Hematopoietic multipotent progenitor cell treated with erythropoietin and hydrocortisone succinate and interleukin-3 and kit ligand, for 6 days (in vitro differentiated cells): ENCODE results near the gene KRT86.

Experiments
- DNase-seq: peaks from one replicate; pipeline ENCODE4 v3.0.0-alpha.2; 2015

The KRT86 gene

GRCh38 chr12:52274521-52275120 lies at the start of gene KRT86:
TSS of gene KRT86 (plus strand) at chr12:52274645. CDS start at chr12:52301917, 27,272 bp downstream.
- no peak for DNase-seq

GRCh38 chr12:52225752-52226151 lies 48.7 kb upstream of the KRT86 start:
- no peak for DNase-seq

- DNase-seq = no peak
Observed at GRCh38 chr12:52226446-52226845, 48.0 kb upstream of the KRT86 start.

DNA sequence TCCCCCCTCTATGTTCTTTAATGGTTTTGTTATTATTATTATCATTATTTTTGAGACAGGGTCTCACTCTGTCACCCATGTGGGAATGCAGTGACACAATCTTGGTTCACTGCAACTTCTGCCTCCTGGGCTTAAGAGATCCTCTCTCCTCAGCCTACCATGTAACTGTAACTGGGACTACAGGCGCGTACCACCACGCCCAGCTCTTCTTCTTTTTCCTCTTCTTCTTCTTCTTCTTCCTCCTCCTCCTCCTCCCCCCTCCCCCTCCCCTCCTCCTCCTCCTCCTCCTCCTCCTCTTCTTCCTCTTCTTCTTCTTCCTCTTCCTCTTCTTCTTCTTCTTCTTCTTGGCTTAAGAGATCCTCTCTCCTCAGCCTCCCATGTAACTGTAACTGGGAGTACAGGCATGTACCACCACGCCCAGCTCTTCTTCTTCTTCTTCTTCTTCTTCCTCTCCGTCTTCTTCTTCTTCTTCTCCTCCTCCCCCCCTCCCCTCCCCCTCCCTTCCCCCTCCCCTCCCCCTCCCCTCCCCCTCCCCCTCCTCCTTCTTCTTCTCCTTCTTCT lies 46.8 kb upstream of the KRT86 start:
- no peak for DNase-seq

GRCh38 chr12:52228366-52228765 lies 46.1 kb upstream of the KRT86 start:
- no peak for DNase-seq

DNA sequence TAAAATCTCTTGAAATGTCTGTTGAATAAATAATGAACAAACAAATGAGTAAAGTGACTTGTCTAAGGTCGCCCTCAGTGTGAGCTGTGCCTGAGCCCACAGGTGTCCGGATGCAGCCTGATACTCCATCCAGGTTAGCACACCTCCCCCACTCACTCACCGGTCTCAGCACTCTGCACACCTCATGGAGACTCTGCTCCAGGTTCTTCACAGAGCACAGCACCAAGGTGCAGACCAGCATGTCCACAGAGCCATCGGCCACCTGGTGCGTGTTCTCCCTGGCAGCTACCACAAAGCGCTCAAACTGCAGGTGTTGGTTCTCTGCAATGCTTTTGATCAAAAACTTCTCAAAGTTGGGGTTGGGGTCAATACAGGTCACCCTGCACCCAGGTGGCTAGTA lies 45.5 kb upstream of the KRT86 start:
- DNase-seq = no peak

GRCh38 chr12:52229836-52230343 lies 44.6 kb upstream of the KRT86 start:
- no peak for DNase-seq

GRCh38 chr12:52230364-52231281 lies 43.8 kb upstream of the KRT86 start:
- DNase-seq = no peak

GRCh38 chr12:52231305-52232202 lies 42.9 kb upstream of the KRT86 start:
- no peak for DNase-seq

DNA sequence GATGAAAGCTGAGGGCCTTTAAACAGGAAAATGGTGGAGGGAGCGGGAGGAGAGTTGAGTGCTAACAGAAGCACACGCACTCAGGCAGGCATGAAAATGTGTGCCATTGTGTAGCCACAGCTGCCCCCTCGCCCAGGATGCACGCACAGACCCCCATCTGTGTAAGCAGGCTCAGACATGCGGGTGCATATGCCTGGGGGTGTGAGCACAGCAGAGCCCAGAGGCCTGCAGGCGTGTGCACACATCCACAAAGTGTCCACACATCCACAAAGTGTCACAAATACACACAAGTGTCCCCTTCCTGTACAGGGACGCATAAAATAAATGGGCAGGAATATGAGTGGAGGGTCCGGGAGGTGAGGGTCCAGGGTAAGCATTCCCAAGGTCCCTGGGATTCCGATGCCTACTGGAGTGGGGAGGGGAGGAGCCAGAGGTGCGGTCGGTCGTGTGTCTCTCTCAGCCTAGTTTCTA lies 42.2 kb upstream of the KRT86 start:
- no peak for DNase-seq

DNA sequence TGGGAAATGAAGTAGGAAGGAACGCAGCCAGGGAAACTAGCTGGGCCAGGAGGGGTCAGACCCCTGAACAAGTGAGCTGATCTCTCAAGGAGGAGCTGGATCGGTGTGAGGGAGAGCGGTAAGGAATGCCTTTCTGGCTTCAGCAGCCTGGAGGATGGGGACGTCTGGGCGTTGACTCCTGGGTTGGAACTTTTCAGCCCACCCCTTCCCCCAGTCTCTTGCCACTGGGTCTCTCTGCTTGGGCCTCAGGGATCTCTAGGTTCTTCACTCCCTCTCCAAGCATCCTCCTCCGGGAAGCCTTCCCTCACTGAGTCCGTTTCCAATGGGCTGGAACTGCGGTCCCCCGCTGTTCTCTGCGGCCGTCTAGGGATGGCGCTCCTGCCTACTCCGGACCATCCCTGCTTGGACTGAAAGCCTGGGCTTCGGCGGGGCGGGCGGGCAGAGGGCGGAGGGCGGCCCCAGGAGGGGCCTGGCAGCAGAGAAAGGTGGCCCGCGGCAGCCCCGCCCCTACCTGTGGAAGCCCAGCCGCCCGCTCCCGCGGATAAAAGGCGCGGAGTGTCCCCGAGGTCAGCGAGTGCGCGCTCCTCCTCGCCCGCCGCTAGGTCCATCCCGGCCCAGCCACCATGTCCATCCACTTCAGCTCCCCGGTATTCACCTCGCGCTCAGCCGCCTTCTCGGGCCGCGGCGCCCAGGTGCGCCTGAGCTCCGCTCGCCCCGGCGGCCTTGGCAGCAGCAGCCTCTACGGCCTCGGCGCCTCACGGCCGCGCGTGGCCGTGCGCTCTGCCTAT lies 41.6 kb upstream of the KRT86 start, which contains the start of gene KRT7:
Gene KRT7 (plus strand): TSS at position 570 of the 788 bp plus-strand sequence. CDS start 54 bp downstream, at position 624.
- DNase-seq = no peak

DNA sequence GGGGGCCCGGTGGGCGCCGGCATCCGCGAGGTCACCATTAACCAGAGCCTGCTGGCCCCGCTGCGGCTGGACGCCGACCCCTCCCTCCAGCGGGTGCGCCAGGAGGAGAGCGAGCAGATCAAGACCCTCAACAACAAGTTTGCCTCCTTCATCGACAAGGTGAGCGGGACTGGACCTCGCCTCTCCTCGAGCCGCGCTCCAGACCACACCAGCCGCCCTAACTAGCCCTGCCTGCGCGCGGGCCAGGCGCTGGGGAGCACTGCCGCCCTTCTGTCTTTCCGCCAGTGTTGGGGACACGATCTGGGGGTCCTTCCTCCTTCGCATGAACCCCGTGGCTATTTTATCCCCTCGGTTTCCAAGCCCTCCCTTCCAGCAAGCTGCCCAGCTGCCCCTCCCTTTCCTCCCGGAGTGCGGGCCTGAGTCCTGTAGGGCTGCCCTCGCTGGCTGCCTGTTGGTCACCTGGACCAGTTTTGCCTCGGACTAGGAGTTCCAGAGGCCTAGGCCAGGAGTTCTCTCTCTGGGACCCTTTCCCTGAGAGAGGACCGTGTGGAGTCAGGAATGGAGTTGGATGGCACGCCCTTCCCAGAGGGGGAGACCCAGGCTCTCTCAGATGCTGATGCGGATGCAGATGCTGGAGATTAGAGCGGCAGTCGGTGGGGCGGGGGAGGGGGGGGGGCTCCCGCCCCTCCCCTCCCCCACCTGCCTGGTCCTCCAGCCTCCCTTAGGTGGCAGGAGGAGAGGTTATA lies 40.8 kb upstream of the KRT86 start:
- no peak for DNase-seq

DNA sequence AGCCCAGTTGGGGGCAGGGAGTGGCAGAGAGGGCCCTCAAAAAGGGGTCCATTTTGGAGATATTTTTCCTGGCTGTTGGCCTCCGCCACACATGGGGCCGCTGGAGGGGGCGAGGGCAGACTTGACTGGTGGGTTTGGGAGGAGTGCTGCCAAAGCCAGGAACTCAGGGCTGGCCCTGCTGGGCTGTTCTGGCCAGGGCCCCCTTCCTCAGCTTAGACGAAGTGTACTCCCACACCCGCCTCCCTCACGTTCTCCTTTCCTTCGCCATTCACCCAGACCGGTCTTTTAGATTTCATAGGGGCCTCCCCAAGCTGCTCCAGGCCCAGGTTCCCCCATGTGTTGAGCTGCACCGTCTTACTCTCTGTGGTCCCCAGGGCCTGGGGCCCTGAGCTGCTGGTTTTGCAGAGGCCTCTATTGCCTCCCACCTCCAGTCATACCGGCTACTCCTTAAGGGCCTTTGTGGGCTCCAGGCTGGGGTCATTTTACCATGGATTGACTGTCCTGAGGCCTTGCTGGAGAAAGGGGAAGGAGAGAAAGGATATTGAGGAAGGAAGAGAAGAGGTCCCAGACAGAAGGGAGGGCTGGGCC lies 40.1 kb upstream of the KRT86 start:
- DNase-seq = no peak

DNA sequence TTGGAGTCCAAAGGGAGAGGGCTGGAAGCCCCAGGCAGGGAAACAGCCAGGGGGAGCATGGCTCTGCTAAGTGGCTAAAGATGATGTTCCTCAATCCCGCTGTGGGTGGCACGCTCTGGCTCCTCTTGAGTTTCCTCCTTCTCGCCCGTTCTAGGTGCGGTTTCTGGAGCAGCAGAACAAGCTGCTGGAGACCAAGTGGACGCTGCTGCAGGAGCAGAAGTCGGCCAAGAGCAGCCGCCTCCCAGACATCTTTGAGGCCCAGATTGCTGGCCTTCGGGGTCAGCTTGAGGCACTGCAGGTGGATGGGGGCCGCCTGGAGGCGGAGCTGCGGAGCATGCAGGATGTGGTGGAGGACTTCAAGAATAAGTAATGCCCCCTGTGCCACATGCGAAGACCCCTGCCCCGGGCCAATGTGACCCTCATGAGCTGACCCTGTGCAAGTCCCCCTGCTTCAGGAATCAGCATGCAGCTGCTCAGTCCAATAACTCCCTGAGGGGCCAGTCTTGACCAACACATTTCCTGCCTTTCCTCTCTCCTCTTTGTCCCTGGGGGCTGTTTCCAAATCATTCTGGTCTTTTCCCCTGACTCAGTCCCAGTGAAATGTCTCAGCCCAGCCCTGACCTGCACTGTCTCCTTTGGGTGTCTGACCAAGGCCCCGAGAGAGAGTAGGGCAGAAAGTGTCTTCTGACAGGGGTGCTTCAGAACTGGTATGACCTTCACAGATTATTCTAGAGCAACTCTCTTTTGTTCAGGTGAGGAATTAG lies 39.3 kb upstream of the KRT86 start:
- DNase-seq = no peak

- DNase-seq = no peak
Observed at GRCh38 chr12:52235822-52236361, 38.6 kb upstream of the KRT86 start.

GRCh38 chr12:52236386-52237050 lies 37.9 kb upstream of the KRT86 start:
- no peak for DNase-seq

DNA sequence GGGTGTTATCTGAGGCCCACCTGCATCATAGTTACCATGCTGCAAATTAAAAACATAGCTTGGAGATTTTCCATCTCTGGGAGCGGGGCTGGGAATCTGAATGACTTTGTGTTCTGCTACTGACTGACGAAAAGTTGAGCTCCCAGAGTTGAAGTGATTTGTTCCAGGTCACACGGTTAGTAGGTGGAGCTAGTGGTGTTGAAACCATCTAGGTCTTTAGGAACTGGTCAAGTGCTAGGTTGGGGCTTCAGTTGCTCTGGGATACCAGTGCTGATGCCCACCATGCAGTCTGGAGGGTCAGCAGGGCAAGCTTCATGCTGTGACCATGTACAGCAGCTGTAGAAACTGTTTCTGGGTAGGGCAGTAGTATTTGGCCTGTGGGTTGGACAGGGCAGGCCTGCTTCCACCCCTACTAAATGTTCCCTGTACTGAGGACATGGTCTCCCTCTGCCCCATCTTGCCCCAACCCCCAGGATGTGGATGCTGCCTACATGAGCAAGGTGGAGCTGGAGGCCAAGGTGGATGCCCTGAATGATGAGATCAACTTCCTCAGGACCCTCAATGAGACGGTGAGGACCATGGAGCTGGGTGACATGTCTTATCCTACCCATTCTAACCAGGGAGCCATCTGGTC lies 36.1 kb upstream of the KRT86 start:
- DNase-seq = no peak
